ENCODE results near the gene CEBPE. TPM values are rescaled to one million over a fixed set of nuclear protein-coding genes. Genes with fewer than 3 reads are reported as not detected.

Gene CEBPE
- total RNA-seq, 3 donors from 2014 or later: 0.32 TPM; not detected in 2

GRCh38 chr14:23106747-23107045, 12.4 kb downstream of the CEBPE start:
- no peaks in the 10 kb centered on the region for H3K36me3 ChIP-seq
- no peak overlapping the region for H3K4me3 ChIP-seq
- no peak for TF ChIP-seq POLR2A (IDR thresholded peaks at IDR 0.05)
- TF ChIP-seq CTCF (IDR thresholded peaks at IDR 0.05): no peak
- no peak for TF ChIP-seq POLR2AphosphoS5 (IDR thresholded peaks at IDR 0.05)
- no peaks in the 10 kb centered on the region for H3K9me3 ChIP-seq
- no peaks in the 10 kb centered on the region for H3K27me3 ChIP-seq
- H3K4me1 ChIP-seq: no peaks in the 10 kb centered on the region
- intact Hi-C loops (cut with DNase I; ENCODE audit: low total_unique reads): no loop called here
- H3K27ac ChIP-seq: no peak overlapping the region
- DNase-seq (ENCODE audit: low spot score in 2 of 2): no peak

GRCh38 chr14:23105348-23105824, 13.7 kb downstream of the CEBPE start:
- Histone ChIP-seq H3K27ac (no peak overlapping the region), H3K4me3 (no peak overlapping the region), H3K4me1 (no peaks in the 10 kb centered on the region), H3K36me3 (no peaks in the 10 kb centered on the region), H3K9me3 (no peaks in the 10 kb centered on the region), H3K27me3 (no peaks in the 10 kb centered on the region)
- DNase-seq (ENCODE audit: low spot score in 2 of 2): no peak
- intact Hi-C loops (cut with DNase I; ENCODE audit: low total_unique reads): no loop called here
- no peak for TF ChIP-seq CTCF (IDR thresholded peaks at IDR 0.05)

- DNase-seq (ENCODE audit: low spot score in 2 of 2): no peak
- no peak within 1 kb of the TSS for H3K27ac ChIP-seq
- no peaks in the 10 kb centered on the region for H3K4me1 ChIP-seq
- no peaks in the 10 kb centered on the region for H3K9me3 ChIP-seq
- H3K4me3 ChIP-seq: no peak within 1 kb of the TSS
- TF ChIP-seq POLR2AphosphoS5 (IDR thresholded peaks at IDR 0.05): no peak
- no peak for TF ChIP-seq POLR2A (IDR thresholded peaks at IDR 0.05)
- H3K36me3 ChIP-seq: no peaks in the 10 kb centered on the region
- intact Hi-C loops (cut with DNase I; ENCODE audit: low total_unique reads): no loop called here
- H3K27me3 ChIP-seq: no peaks in the 10 kb centered on the region
These were observed 14.3 kb downstream of the CEBPE start, which contains the start of gene CIROP for GRCh38 chr14:23104591-23105347. TSS of gene CIROP (minus strand) at chr14:23104989. CDS start at chr14:23104920, 69 bp downstream.

- no peaks in the 10 kb centered on the region for H3K9me3 ChIP-seq
- H3K36me3 ChIP-seq: no peaks in the 10 kb centered on the region
- H3K4me1 ChIP-seq: no peaks in the 10 kb centered on the region
- no peak overlapping the region for H3K27ac ChIP-seq
- DNase-seq (ENCODE audit: low spot score in 2 of 2): no peak
- H3K27me3 ChIP-seq: no peaks in the 10 kb centered on the region
- H3K4me3 ChIP-seq: no peak overlapping the region
- no peak for TF ChIP-seq POLR2AphosphoS5 (IDR thresholded peaks at IDR 0.05)
- TF ChIP-seq CTCF (IDR thresholded peaks at IDR 0.05): no peak
- TF ChIP-seq POLR2A (IDR thresholded peaks at IDR 0.05): no peak
- intact Hi-C loops (cut with DNase I; ENCODE audit: low total_unique reads): no loop called here
These were observed 14.9 kb downstream of the CEBPE start for GRCh38 chr14:23104070-23104590.

GRCh38 chr14:23103581-23103980, 15.5 kb downstream of the CEBPE start:
- Histone ChIP-seq H3K27me3 (no peaks in the 10 kb centered on the region), H3K4me3 (no peak overlapping the region), H3K36me3 (no peaks in the 10 kb centered on the region), H3K4me1 (no peaks in the 10 kb centered on the region), H3K9me3 (no peaks in the 10 kb centered on the region), H3K27ac (no peak overlapping the region)
- intact Hi-C loops (cut with DNase I; ENCODE audit: low total_unique reads): no loop called here
- TF ChIP-seq CTCF (IDR thresholded peaks at IDR 0.05) (no peak), POLR2A (IDR thresholded peaks at IDR 0.05) (no peak), POLR2AphosphoS5 (IDR thresholded peaks at IDR 0.05) (no peak)
- no peak for DNase-seq (ENCODE audit: low spot score in 2 of 2)

All from breast epithelium (tissue), 4 donors.